GM18519 (cell line): ENCODE measurements around the gene ESPNL.
"Not testable (repeated sequence)": the region's sequence is repeated elsewhere in the genome, so short reads cannot be mapped to it uniquely, and the experiment has no call there.

Experiments
- ATAC-seq: cut with Tn5 transposase; IDR thresholded peaks from one replicate; pipeline ENCODE4 v1.9.1; 2021; ENCODE audit warnings: mild to moderate bottlenecking, moderate library complexity; ENCODE audit not compliant: unreplicated experiment, low FRiP score

The ESPNL gene

DNA sequence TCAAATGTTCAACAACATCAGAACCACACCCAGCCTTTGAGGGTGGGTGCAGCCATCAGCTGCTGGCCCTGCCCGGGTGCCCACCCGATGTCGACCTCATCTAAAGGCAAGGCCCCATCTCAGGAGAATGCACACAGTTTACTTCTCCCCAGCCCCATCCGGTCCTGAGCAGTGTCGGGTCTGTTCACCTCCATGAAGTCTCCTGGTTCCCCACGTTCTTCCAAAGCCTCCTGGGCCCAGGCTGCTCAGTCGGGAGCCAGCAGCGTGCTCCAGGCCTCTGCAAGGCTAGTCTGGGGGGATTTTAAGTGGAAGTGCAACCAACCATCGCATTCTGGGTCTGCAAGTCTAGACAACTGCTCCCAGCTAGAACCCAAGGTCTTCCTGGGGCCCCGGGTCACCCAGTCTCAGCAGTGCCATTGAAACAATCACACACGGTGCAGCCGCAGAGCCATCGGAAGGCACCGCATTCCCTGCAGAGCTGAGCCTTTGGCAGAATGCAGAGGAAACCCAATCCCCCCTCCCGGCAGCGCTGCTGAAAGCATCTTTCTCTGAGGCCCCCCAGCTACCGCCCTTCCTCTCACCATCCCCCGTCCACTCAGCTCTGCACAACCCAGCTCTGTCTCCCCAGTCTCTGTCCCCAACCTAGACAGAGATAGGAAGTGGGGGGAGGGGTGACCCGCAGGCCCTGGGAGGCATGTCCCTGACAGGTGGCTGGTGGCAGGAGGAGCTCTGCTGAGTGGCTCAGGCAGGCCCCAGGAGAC lies 8.5 kb downstream of the ESPNL start:
- ATAC-seq = no peak

DNA sequence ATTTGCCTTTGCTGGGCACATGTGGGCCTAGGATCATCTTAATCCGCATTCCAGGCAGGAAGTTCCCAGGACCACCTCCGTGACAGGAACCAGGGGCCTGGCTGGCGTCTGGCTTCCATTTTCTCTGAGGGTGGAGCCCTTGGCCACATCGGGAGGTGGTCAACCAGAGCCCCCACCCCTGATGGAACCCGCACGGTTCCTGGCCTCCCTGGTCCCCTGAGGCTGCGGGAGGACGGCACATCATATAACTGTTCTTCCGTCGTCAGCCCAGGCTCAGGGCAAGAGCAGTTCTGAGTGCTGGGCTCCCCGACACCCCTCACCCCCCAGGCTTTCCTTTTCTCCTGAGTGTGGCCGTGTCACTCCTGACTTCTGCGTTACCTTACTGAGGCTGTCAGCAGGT lies 13.5 kb downstream of the ESPNL start:
- ATAC-seq = no peak

DNA sequence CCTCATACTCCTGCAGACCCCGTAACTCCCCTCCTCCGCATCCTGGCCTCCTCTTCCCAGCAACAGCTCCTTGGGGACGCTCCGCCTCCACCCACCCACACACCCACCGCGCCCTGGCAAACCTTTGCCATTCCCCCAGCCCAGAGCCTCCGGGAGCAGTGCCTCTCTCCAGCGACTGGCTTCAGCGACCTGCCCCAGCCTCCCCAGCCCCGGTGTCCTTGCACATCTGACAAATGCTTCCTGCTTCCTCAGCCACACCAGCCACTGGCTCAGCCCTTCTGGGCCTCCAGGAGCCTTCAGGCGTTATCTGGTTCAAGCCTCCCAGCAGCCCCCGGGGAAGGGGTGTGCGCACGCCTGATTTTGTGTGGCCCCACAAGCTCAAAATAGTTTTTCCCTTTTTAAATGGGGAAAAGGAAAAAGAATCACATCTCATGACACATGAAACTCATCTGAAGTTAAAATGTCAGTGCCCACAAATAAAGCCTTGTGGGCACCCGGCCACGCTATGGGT lies 14.2 kb downstream of the ESPNL start:
- ATAC-seq = no peak

DNA sequence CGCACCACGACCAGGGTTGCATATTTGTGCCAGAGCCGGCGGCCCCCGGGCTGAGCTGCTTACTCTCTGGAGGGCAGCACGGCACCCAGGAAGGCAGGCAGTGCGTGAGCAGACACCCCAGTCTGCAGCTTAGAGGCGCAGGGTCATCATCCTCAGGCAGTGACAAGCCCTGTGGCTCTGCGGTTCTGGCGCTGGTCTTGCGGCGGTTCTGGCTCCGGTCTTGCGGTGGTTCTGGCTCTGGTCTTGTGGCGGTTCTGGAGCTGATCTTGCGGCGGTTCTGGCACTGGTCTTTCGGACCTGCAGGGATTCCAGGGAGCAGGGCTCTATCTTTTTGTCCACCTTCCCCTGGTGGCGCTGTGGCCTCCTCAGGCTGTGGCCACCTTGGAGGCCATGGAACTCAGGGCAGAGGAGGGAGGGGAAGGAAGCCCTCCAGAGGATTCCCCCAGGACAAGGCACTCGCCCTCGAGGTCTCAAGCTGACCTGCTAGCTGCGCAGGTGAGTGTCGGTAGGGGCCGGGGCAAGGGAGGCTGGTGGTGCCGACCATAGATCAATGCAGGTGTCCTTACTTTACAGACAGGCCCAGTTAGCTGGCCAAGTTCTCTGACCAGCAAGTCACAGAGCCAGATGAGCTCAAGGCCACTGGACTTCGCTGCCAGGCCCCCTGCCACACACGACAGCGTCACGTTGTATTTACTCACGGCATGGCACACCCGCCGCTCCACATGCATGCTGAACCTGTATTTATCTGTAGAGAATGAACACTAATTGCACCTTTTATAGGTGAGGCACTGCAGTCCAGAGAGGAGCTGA lies 14.9 kb downstream of the ESPNL start:
- no peak for ATAC-seq

DNA sequence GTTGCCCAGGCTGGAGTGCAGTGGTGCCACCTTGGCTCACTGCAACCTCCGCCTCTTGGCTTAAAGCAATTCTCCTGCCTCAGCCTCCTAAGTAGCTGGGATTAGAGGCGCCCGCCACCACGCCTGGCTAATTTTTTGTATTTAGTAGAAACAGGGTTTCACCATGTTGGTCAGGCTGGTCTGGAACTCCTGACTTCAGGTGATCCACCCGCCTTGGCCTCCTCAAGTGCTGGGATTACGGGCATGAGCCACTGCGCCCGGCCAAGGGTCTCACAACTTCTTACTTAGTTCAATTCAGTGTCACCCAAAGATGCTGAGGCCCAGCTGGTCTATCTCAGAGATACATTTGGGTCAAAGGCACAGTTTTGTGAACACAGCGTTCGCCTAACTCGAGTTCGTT lies 15.6 kb downstream of the ESPNL start:
- ATAC-seq = not testable (repeated sequence)

DNA sequence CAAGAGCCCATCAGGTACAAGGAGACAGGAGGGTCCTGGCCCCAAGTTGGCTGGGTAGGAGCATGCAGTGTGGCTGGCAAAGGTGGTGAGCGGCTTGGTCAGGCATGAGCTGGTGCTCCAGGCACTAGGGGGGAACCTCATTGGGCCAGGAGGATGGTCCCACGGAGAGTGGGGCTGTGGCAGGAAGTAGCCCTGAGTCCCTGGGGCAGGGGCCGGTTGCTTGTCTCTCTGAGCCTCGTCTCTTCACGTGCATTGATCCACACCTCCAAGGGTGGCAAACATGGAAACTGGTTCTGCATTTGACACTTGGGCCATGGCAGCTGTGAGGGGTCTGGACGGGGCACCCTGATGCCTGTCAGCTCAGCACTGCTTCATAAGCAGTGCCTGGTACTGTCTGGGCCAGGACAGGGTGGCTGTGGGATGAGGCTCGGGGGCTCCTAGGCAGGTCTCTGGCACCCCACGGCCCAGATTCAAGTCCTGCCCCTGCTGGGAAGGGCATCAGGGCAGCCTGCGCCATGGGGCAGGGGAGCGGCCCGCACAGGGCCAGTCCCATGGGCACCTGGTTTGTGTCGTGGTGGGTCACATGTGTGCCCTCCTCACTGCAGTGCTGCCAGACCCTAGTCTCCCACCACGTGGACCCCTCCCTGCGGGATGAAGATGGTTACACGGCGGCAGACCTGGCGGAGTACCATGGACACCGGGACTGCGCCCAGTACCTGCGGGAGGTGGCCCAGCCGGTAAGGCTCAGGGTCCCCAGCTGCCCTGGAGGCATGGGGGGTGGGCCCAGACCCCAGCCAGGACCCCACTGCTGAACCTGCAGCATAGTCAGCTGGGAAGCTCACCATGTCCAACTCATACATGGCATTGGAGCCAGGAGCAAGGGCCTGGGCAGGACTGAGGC lies 16.4 kb downstream of the ESPNL start:
- ATAC-seq = no peak

DNA sequence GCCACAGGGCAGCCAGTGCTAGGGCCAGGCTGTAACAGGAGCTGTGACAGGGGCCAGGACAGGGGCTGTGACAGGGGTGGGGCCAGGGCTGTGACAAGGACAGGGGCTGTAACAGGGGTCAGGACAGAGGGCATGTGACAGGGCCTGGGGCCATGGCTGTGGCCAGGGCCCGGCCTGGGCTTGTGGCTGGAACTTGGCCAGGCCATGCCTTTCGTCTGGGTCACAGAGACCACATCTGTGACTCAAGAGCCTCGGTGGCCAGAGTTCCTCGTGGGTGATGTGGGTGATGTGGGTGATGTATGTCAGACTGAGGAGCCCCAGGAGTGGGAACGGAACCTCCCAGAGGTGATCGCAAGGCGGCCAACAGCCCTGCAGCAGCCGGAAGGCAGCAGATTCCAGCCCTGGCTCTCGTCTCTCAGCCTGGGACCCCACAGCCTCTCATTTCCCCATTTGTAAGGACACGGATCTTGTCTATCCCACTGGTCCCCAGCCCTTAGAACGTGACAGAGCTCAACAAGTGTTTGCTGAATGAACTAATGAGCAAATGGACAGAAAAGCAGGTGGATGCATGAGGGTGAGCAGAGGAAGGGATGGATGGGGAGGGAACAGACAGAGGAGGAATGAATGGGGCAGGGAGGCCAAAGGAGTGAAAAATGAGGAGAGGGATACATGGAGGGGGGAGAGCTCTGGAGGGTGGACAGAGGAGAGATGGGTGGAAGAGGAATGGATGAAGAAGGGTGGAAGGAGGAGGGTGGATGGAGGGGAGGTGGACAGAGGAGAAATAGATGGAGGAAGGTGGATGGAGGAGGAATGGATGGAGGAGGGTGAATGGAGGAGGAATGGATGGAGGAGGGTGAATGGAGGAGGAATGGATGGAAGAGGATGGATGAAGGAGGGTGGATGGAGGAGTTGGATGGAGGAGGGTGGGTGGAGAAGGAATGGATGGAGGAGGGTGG lies 17.3 kb downstream of the ESPNL start:
- no peak for ATAC-seq

DNA sequence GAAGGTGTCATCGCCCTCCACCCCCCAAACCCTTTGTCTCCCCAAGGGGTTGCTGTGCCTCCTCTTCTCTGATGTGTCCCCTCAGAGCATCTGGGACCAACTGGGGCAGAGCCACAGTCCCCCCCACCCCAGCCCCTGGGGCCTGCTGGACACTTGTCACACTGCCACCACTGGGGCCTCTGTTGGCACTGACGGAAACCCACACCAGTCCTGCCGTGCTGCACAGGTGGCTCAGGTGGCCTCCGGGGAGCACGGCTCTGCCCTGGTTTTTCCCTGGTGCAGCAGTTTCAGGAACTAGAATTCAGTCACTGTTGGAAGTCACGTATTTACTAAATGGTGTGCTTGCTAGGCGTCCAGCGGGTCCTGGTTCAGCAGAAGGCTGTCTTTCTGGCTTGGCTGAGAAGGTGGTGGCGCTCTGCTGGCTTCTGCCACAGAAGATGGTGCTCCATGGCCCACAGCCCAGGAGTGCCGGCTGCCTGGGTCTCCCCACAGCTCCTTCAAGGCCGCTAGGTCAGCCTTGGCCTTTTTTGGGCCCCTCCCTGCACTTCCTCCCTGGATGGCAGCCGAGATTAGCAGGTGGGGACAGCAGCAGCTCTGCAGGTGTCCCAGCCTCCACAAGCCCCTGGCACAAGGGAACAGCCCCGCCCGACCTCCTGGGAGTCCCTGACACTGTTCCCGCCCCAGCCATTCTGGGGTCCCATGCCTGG lies 19.8 kb downstream of the ESPNL start:
- ATAC-seq = no peak

DNA sequence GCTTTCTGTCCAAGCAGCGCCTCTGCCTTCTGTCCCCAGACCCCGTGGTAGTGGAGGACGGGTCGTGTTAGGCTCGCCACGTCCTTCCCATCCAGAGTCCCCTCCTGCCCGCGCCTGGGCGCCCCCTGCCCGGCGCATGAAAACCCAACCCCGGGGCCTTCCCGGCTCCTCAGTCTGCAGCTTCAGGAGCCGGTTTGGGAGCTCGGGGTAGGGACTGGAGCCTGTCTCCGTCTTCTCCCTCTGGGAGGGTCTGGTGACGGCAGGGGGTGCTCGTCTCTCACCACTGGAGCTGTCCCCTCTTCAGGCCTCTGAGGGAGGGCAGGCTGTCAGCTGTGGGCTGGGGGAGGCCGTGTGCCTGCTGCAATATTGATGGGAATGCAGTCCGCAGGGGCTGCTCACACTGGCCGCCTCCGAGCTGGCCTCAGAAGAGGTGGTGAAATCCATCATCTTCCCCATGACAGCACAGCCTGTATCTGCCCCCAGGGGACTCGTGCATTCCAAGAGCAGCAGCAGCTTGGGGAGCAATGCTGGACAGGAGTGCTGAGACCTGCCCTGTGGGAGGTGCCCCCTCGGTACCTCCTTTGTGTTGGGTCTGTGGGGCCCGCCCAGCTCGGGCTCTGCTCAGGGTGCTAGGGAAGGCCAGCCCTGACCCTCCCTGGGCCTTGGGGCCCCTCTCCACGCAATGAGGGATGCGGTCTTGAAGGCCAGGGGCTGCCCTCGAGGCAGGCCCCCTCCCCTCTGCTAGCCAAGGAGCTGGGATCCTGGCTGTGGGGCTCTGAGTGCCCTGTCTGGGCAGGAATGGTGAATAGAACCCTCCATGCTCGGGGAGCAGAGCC lies 20.5 kb downstream of the ESPNL start:
- ATAC-seq = no peak

DNA sequence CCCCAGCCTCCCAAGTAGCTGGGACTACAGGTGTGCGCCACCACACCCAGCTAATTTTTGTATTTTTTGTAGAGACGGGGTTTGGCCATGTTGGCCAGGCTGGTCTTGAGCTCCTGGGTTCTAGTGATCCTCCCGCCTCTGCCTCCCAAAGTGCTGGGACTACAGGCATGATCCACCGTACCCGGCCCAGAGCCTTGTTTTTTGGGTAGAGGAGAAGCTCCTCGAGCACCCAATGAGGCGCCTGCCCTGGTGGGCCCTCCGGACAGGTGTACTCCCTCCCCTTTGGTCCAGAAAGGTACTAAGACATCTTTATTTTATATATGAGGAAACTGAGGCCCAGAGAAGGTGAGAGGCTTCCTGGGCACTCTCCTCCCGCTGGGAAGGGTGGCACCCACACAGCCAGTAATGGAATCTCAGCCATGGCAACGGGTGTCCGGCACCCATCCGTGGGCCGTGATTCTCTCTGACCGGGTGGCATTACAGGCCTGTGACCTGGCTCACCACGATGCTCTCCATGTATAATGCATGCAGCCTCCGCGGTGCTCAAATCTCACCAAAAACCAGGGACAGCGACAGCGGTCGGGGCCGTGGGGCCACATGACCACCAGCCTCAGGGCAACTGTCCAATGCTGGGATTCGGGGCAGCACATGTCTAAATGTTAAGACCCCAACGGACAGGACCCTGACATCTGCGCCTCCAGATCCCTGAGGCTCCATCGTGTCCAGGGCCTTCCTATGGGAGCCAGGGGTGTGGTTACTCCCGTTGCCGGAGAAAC lies 21.6 kb downstream of the ESPNL start:
- no peak for ATAC-seq

DNA sequence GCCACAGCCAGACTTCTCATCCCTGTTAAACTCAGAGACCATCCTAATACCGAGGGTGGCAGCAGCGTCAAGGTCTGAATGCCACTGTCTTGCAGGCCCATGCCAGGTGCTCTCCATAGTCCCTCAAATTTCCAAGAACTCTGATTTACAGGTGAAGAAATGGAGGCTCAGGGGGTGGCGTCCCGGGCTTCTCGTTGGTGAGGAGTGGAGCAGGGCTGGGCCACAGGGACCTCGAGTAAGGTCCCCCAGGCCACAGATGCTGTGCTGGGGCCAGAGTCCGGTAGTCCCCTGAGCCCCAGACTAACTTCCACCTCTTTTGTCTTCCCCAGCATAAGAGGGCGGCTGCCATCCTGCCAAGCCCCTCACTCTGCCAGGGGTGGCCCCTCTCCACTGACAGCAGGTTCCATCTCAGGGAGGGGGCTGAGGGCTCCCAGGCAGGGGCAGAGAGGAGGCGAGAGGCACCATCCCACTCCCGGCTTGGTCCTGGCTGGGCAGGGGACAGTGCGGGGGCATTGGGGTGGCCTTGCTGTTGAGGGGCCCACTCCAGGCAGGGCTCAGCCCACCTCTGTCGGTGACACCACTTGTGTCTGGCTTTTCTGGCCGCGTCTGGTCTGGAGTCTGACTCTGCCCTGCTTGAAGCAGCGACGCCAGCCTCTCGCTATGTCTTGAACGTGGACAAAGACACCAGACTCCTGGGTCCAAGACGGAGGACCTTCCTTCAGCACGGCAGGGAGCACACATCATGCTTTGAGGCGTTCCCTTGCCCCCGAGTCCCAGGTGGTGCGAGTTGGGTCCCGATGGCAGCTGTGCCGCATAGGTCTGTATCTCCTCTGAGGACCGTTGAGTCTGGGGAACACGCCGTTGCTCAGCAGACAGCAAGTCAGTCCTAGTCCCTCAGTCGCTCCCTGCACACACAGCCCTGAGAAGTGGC lies 22.4 kb downstream of the ESPNL start:
- no peak for ATAC-seq

DNA sequence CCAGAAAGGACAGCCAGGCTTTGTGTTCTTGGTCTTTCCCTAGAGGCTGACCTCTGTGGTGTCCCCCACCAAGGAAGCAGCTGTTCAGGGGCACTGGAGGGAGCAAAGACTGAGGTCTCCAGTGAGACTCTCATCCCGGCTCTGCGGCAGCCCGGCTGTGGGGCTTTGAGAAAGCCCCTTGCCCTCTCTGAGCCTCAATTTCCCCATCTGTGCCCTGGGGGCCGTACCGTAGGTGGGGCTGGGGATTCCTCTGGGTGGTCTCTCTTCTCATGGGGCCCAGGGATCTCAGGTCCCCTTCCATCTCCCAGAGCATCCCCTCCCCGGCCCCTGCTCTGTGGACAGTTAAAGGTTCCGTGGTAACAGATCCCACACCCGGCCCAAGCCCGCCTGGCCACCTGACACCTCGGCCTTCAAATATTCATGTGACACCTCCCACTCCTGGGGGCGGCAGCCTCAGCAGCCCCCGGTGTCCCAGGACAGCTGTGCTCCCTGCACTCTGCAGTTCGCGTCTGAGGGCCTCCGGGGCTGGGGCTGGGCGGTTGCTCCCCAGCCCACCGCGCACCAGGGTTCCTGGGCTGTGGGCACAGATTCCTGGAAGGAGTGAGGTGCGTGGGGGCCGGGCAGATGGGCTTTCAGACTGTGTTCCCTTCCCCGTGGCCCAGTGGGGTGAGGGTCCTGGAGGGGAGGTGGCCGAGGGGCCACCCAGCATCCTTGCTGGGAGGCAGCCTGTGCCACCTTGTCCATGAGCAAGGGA lies 23.3 kb downstream of the ESPNL start:
- ATAC-seq = no peak

DNA sequence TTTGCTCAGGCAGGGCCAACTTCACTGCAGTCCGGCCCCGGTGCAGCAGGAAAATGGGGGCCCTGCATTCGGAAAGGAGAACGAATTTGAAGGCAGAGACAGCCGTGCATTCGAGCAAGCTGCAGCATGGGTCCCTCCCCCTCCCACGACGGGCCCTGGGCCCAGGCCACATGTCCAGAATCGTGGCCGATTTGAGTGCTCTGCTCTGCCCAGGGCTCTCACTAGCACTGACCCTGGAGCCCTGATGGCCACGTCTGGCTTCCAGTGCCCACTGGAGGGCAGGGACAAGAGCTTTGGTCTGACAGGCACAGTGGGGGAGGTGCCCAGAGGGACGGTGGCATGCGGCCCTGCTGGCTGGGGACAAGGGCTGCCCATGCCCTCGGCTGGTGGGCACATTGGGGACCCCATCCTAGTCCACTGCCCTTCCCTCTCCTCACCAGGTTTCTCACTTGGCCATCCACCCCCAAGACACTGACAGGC lies 23.9 kb downstream of the ESPNL start:
- no peak for ATAC-seq

DNA sequence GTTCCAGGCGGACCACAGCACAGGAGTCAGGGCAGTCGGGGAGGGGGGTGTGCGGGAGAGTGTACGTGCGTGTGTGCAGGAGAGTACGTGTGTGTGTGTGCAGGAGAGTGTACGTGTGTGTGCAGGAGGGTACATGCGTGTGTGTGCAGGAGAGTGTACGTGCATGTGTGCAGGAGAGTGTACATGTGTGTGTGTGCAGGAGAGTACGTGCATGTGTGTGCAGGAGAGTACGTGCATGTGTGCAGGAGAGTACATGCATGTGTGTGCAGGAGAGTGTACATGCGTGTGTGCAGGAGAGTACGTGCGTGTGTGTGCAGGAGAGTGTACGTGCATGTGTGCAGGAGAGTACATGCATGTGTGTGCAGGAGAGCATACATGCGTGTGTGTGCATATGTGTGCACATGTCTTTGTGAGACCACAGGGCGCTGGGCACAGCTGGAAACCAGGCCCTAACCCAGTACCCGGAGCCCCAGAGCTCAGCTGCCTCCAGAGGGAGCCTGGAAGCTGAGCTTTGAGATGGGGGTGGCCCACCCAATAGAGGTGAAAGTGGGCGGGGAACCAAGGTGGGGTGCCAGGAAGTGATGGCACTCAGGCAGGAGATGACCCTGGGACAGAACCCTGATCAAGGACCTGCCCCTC lies 24.5 kb downstream of the ESPNL start:
- ATAC-seq = no peak
